GM23338 (cell line): ENCODE data around the gene PEX11A.

Source experiments
- CREB1 ChIP-seq: fragments of 250-450 bp; sonication (Bioruptor Pico); IDR thresholded peaks from 2 replicates; pipeline ENCODE4 v1.5.0; 2020; ENCODE audit warnings: low read depth, mild to moderate bottlenecking, moderate library complexity
- EZH2 ChIP-seq: fragments of 200-600 bp; sonication (generic); IDR thresholded peaks from one replicate; pipeline ENCODE4 v1.8.0; 2017; ENCODE audit warnings: antibody characterized with exemption, mild to moderate bottlenecking, low read depth; ENCODE audit not compliant: unreplicated experiment
- EZH2phosphoT487 ChIP-seq: fragments of 200-600 bp; sonication (generic); IDR thresholded peaks from one replicate; pipeline ENCODE4 v1.8.1; 2018; ENCODE audit warnings: antibody characterized with exemption; ENCODE audit not compliant: unreplicated experiment
- POLR2AphosphoS5 ChIP-seq: IDR thresholded peaks from 2 replicates; pipeline ENCODE4 v1.6.1; 2016; ENCODE audit warnings: antibody characterized with exemption, low read depth
- TF ChIP-seq, protein P1 (sequence below), 2 experiments: fragments of 200-600 bp in 1 of 2; sonication (generic) in 1 of 2; conservative IDR thresholded peaks; 2 replicates each; pipeline versions ENCODE4 v1.5.1 to v1.6.1; 2016 to 2017; ENCODE audit warnings: antibody characterized with exemption in 2 of 2, low read depth in 2 of 2, mild to moderate bottlenecking in 2 of 2, moderate library complexity in 1 of 2
- TF ChIP-seq, protein P2 (sequence below): IDR thresholded peaks from one replicate; pipeline ENCODE4 v1.6.1; 2018; ENCODE audit warnings: antibody characterized with exemption; ENCODE audit not compliant: unreplicated experiment

- TF ChIP-seq, protein P1, sequence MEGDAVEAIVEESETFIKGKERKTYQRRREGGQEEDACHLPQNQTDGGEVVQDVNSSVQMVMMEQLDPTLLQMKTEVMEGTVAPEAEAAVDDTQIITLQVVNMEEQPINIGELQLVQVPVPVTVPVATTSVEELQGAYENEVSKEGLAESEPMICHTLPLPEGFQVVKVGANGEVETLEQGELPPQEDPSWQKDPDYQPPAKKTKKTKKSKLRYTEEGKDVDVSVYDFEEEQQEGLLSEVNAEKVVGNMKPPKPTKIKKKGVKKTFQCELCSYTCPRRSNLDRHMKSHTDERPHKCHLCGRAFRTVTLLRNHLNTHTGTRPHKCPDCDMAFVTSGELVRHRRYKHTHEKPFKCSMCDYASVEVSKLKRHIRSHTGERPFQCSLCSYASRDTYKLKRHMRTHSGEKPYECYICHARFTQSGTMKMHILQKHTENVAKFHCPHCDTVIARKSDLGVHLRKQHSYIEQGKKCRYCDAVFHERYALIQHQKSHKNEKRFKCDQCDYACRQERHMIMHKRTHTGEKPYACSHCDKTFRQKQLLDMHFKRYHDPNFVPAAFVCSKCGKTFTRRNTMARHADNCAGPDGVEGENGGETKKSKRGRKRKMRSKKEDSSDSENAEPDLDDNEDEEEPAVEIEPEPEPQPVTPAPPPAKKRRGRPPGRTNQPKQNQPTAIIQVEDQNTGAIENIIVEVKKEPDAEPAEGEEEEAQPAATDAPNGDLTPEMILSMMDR (conservative IDR thresholded peaks at IDR 0.05; ENCODE audit: low read depth in 2 of 2), result no peak
- TF ChIP-seq EZH2, result no peak
- TF ChIP-seq EZH2phosphoT487, result no peak
- no peak for TF ChIP-seq POLR2AphosphoS5
- TF ChIP-seq, protein P2, sequence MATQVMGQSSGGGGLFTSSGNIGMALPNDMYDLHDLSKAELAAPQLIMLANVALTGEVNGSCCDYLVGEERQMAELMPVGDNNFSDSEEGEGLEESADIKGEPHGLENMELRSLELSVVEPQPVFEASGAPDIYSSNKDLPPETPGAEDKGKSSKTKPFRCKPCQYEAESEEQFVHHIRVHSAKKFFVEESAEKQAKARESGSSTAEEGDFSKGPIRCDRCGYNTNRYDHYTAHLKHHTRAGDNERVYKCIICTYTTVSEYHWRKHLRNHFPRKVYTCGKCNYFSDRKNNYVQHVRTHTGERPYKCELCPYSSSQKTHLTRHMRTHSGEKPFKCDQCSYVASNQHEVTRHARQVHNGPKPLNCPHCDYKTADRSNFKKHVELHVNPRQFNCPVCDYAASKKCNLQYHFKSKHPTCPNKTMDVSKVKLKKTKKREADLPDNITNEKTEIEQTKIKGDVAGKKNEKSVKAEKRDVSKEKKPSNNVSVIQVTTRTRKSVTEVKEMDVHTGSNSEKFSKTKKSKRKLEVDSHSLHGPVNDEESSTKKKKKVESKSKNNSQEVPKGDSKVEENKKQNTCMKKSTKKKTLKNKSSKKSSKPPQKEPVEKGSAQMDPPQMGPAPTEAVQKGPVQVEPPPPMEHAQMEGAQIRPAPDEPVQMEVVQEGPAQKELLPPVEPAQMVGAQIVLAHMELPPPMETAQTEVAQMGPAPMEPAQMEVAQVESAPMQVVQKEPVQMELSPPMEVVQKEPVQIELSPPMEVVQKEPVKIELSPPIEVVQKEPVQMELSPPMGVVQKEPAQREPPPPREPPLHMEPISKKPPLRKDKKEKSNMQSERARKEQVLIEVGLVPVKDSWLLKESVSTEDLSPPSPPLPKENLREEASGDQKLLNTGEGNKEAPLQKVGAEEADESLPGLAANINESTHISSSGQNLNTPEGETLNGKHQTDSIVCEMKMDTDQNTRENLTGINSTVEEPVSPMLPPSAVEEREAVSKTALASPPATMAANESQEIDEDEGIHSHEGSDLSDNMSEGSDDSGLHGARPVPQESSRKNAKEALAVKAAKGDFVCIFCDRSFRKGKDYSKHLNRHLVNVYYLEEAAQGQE, result no peak
- TF ChIP-seq CREB1 (CRISPR knock-in tag), result no peak
Measured at GRCh38 chr15:89662893-89663626, 27.5 kb downstream of the PEX11A start.
